Cardiac muscle cell (in vitro differentiated cells and primary cell): ENCODE data around the gene MAPK6. TPM values are rescaled to one million over a fixed set of nuclear protein-coding genes. Genes with fewer than 3 reads are reported as not detected.
"Not testable (repeated sequence)": the region's sequence is repeated elsewhere in the genome, so short reads cannot be mapped to it uniquely, and the experiment has no call there.

Experiments
- DNase-seq, 2 donors: peaks; one replicate each; pipeline versions ENCODE4 v3.0.0 to v3.0.0-alpha.2; 2010 to 2017; ENCODE audit warnings: low read depth in 1 of 2, low spot score in 1 of 2
- H3K27ac ChIP-seq: fragments of 200-600 bp; sonication (generic); 2 replicates; pipeline ENCODE4 v1.5.1; 2016
- H3K27me3 ChIP-seq: fragments of 200-600 bp; sonication (generic); 2 replicates; pipeline ENCODE4 v1.6.0; 2016; ENCODE audit warnings: control low read depth
- H3K36me3 ChIP-seq: fragments of 200-600 bp; sonication (generic); 2 replicates; pipeline ENCODE4 v1.5.1; 2016; ENCODE audit warnings: control low read depth
- H3K4me1 ChIP-seq: fragments of 200-600 bp; sonication (generic); 2 replicates; pipeline ENCODE4 v1.8.1; 2017; ENCODE audit warnings: low read depth, mild to moderate bottlenecking, mixed run types
- H3K4me3 ChIP-seq: fragments of 200-600 bp; sonication (generic); 2 replicates; pipeline ENCODE4 v1.5.1; 2016; ENCODE audit warnings: mild to moderate bottlenecking
- H3K9me3 ChIP-seq: fragments of 200-600 bp; sonication (generic); 2 replicates; pipeline ENCODE4 v1.5.1; 2017; ENCODE audit warnings: low read depth, mild to moderate bottlenecking, control low read depth
- polyA plus RNA-seq: library from polyadenylated mRNA; unstranded; fragments of >200 nt; fragmentation: Nextera tagmentation; extraction: Ambion mirVana; gene quantifications from 2 replicates; pipeline ENCODE4 v1.2.1, GENCODE V29; 2016
- total RNA-seq: library from RNA; depleted of rRNA; stranded (reverse); fragments of >200 nt; gene quantifications from 2 replicates; pipeline ENCODE4 v1.2.3, GENCODE V29; 2016
- TF ChIP-seq, protein P1 (sequence below): IDR thresholded peaks from 2 replicates; pipeline ENCODE4 v1.5.1; 2012; ENCODE audit warnings: low read depth, mild to moderate bottlenecking, low read length

Gene MAPK6
- total and polyA plus RNA-seq, 2 experiments from 2014 or later, result 14.1 to 24.7 TPM

GRCh38 chr15:52080706-52081392 lies 61.8 kb downstream of the MAPK6 start:
- Histone ChIP-seq H3K36me3 (no peaks in the 10 kb centered on the region), H3K27me3 (no peaks in the 10 kb centered on the region)
- DNase-seq, result no peak

DNA sequence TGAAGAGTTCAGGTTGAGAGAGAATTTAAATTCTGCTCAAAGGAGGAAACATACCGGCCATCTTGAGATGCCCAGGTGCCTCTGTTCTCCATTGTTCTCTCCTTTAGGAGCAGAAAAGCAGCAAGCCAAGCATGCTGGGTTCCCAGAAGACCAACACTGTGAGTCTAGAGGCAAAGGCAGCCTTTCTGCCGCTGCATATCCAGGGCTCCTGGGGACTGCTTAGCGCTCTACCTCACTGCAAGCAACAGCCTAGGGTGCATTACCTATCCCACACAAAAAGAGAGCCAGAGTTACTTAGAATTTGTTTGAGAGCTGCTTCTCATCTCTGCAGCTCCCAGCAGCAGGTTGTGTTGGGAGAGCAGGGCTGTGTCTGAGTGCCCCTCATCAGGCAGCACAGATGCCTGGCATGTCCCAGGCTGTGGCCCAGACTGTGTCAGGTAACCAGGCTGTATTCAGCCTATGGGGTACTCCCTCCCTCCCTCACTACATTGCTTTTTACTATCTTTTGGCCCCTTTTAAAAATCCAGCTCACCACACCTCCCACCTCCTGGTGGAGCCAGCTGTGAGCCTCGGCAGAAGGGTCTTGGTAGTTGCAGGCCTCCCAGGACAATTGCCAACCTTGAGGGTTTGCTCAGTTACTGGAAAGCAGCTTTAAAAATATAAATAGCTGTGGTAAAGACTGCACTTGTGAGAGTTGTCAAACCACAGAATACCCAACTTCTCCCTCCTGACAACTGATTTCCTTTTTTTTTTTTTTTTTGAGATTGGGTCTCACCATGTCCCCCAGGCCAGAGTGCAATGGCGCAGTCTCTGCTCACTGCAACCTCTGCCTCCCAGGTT lies 63.4 kb downstream of the MAPK6 start:
- peak in 1 of 2 donors; percentile 59 for DNase-seq
- TF ChIP-seq, protein P1, sequence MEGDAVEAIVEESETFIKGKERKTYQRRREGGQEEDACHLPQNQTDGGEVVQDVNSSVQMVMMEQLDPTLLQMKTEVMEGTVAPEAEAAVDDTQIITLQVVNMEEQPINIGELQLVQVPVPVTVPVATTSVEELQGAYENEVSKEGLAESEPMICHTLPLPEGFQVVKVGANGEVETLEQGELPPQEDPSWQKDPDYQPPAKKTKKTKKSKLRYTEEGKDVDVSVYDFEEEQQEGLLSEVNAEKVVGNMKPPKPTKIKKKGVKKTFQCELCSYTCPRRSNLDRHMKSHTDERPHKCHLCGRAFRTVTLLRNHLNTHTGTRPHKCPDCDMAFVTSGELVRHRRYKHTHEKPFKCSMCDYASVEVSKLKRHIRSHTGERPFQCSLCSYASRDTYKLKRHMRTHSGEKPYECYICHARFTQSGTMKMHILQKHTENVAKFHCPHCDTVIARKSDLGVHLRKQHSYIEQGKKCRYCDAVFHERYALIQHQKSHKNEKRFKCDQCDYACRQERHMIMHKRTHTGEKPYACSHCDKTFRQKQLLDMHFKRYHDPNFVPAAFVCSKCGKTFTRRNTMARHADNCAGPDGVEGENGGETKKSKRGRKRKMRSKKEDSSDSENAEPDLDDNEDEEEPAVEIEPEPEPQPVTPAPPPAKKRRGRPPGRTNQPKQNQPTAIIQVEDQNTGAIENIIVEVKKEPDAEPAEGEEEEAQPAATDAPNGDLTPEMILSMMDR, result no peak
- H3K9me3 ChIP-seq, result no peaks in the 10 kb centered on the region
- H3K27me3 ChIP-seq, result no peaks in the 10 kb centered on the region
- no peaks in the 10 kb centered on the region for H3K4me1 ChIP-seq
- H3K27ac ChIP-seq, result no peak overlapping the region
- H3K4me3 ChIP-seq, result no peak overlapping the region
- H3K36me3 ChIP-seq, result no peaks in the 10 kb centered on the region

More at GRCh38 chr15:52080706-52081392, 61.8 kb downstream of the MAPK6 start:
- Histone ChIP-seq H3K9me3 (no peaks in the 10 kb centered on the region), H3K4me1 (no peaks in the 10 kb centered on the region), H3K4me3 (no peak overlapping the region), H3K27ac (no peak overlapping the region)
- TF ChIP-seq, protein P1, result no peak

GRCh38 chr15:52083037-52083359 lies 64.0 kb downstream of the MAPK6 start:
- H3K9me3 ChIP-seq, H3K27me3 ChIP-seq, H3K4me3 ChIP-seq, DNase-seq, H3K4me1 ChIP-seq, H3K27ac ChIP-seq, H3K36me3 ChIP-seq: not testable (repeated sequence)

DNA sequence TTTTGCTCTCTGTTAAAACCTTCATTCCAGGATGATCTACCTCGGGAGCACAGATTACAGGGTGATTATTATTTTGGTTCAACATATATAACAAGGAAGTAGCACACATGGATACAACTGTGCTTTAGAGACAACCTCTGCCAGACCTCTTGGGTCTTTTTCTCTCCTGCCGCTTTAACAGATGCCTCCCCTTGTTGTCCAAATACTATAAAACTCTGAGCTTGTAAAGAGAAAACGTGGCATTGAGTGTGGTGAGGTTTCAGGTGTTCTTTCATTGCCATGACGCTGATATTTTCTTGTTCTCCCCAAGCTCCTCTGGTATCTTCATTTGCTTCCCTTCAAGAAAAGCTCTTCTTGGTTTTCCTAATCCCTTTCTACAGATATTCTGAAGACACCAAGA lies 64.6 kb downstream of the MAPK6 start:
- Histone ChIP-seq H3K36me3 (no peaks in the 10 kb centered on the region), H3K4me3 (no peak overlapping the region), H3K9me3 (no peaks in the 10 kb centered on the region), H3K27ac (no peak overlapping the region), H3K27me3 (no peaks in the 10 kb centered on the region), H3K4me1 (no peaks in the 10 kb centered on the region)
- TF ChIP-seq, protein P1, result no peak
- no peak for DNase-seq

DNA sequence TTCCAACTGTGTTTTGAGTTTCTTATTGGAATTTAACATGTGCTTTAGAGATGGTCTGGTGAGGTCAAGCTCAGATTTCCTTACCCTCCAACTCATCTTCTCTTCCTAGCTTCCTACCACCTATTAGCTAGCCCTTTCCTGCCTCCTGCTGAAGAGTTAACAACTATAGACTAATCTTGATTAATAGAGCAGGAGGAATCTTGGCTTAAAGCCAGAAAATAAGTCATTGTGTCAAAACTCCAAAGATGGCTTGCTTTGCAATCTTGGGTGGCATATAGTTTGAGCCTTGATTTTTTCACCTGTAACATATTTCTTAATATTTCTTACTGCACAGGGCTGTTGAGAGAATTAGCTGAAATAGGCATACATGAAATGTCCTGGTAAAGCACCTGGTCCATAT lies 66.3 kb downstream of the MAPK6 start:
- DNase-seq, result no peak
- TF ChIP-seq, protein P1, result no peak
- Histone ChIP-seq H3K4me1 (no peaks in the 10 kb centered on the region), H3K27me3 (no peaks in the 10 kb centered on the region), H3K27ac (no peak overlapping the region), H3K36me3 (no peaks in the 10 kb centered on the region), H3K9me3 (no peaks in the 10 kb centered on the region), H3K4me3 (no peak overlapping the region)
